HepG2 (cell line): ENCODE data around the gene MAP2K7. TPM values are rescaled to one million over a fixed set of nuclear protein-coding genes. Genes with fewer than 3 reads are reported as not detected.

Source experiments
- CC2D1A ChIP-seq: sonication (generic); formaldehyde crosslinking; IDR thresholded peaks from 2 replicates; pipeline ENCODE4 v1.8.1; 2023; ENCODE audit warnings: mild to moderate bottlenecking, missing genetic modification reagents
- CCDC6 ChIP-seq: sonication (generic); formaldehyde crosslinking; IDR thresholded peaks from 2 replicates; pipeline ENCODE4 v1.8.1; 2022; ENCODE audit warnings: mild to moderate bottlenecking, missing genetic modification reagents, moderate library complexity
- ELF3 ChIP-seq: IDR thresholded peaks from 2 replicates; pipeline ENCODE4 v1.6.1; 2016; ENCODE audit warnings: missing genetic modification reagents, missing compliant biosample characterization
- GZF1 ChIP-seq: sonication (generic); formaldehyde crosslinking; IDR thresholded peaks from 2 replicates; pipeline ENCODE4 v1.5.1; 2020; ENCODE audit warnings: mild to moderate bottlenecking, missing genetic modification reagents
- HOXA5 ChIP-seq: sonication (generic); formaldehyde crosslinking; IDR thresholded peaks from 2 replicates; pipeline ENCODE4 v1.4.0; 2020; ENCODE audit warnings: missing genetic modification reagents
- KAT8 ChIP-seq: IDR thresholded peaks from 2 replicates; pipeline ENCODE4 v1.6.1; 2016; ENCODE audit warnings: missing genetic modification reagents, missing compliant biosample characterization
- MED13 ChIP-seq: sonication (generic); formaldehyde crosslinking; IDR thresholded peaks from 2 replicates; pipeline ENCODE4 v1.5.0; 2020; ENCODE audit warnings: missing genetic modification reagents
- NKX3-1 ChIP-seq: sonication (generic); formaldehyde crosslinking; IDR thresholded peaks from 2 replicates; pipeline ENCODE4 v1.5.0; 2020; ENCODE audit warnings: missing genetic modification reagents
- RFX3 ChIP-seq: IDR thresholded peaks from 2 replicates; pipeline ENCODE4 v1.6.1; 2016; ENCODE audit warnings: missing biosample characterization, missing genetic modification reagents
- ZFP41 ChIP-seq: sonication (generic); formaldehyde crosslinking; IDR thresholded peaks from 2 replicates; pipeline ENCODE4 v1.4.0; 2020; ENCODE audit warnings: mild to moderate bottlenecking, missing genetic modification reagents, borderline replicate concordance
- ZMYM2 ChIP-seq: sonication (generic); formaldehyde crosslinking; IDR thresholded peaks from 2 replicates; pipeline ENCODE4 v1.8.0; 2022; ENCODE audit warnings: mild to moderate bottlenecking, missing genetic modification reagents
- ZNF232 ChIP-seq: sonication (generic); formaldehyde crosslinking; IDR thresholded peaks from 2 replicates; pipeline ENCODE4 v1.4.0; 2020; ENCODE audit warnings: missing genetic modification reagents, borderline replicate concordance
- ZNF337 ChIP-seq: sonication (generic); formaldehyde crosslinking; IDR thresholded peaks from 2 replicates; pipeline ENCODE4 v1.5.1; 2020; ENCODE audit warnings: missing genetic modification reagents, low read depth, mild to moderate bottlenecking, borderline replicate concordance
- ZNF589 ChIP-seq: sonication (generic); formaldehyde crosslinking; conservative IDR thresholded peaks from 2 replicates; pipeline ENCODE4 v1.8.0; 2022; ENCODE audit warnings: mild to moderate bottlenecking, moderate library complexity, missing genetic modification reagents
- ZSCAN31 ChIP-seq: sonication (generic); formaldehyde crosslinking; IDR thresholded peaks from 2 replicates; pipeline ENCODE4 v1.5.0; 2020; ENCODE audit warnings: low read depth, mild to moderate bottlenecking, missing genetic modification reagents
- polyA plus RNA-seq, 8 experiments: library from polyadenylated mRNA; depleted of rRNA in 3 of 8; stranded (reverse) in 7 of 8; unstranded in 1 of 8; fragments of >200 nt; fragmentation: Illumina TruSeq in 4 of 8; extraction: Trizol in 4 of 8; gene quantifications; 2 replicates each; pipeline versions ENCODE4 v1.2.1 to v1.2.3, GENCODE V29; 2011 to 2016; ENCODE audit warnings: low read depth in 4 of 8, missing spikeins in 1 of 8, mixed read lengths in 1 of 8; ENCODE audit not compliant: insufficient read depth in 1 of 8
- total RNA-seq, 5 experiments: library from RNA; depleted of rRNA; stranded (reverse); fragments of >200 nt; fragmentation: Illumina TruSeq; extraction: Trizol; gene quantifications; 2 replicates each; pipeline ENCODE4 v1.2.3, GENCODE V29; 2016; ENCODE audit warnings: low read depth in 1 of 5
- TF ChIP-seq, protein P1 (sequence below): sonication (generic); formaldehyde crosslinking; IDR thresholded peaks from 2 replicates; pipeline ENCODE4 v1.5.1; 2020; ENCODE audit warnings: mild to moderate bottlenecking, moderate library complexity, missing genetic modification reagents
- TF ChIP-seq, protein P2 (sequence below): sonication (generic); formaldehyde crosslinking; IDR thresholded peaks from 2 replicates; pipeline ENCODE4 v1.4.0; 2020; ENCODE audit warnings: mild to moderate bottlenecking, missing genetic modification reagents
- TF ChIP-seq, protein P3 (sequence below): sonication (generic); formaldehyde crosslinking; IDR thresholded peaks from 2 replicates; pipeline ENCODE4 v1.4.0; 2020; ENCODE audit warnings: missing genetic modification reagents, low read depth, mild to moderate bottlenecking, borderline replicate concordance

The MAP2K7 gene
- total and polyA plus RNA-seq, 2 of the 13 experiments (the other 11 are each of a cell fraction or from before 2014, with no cell fraction given): 9.0 to 10.8 TPM

DNA sequence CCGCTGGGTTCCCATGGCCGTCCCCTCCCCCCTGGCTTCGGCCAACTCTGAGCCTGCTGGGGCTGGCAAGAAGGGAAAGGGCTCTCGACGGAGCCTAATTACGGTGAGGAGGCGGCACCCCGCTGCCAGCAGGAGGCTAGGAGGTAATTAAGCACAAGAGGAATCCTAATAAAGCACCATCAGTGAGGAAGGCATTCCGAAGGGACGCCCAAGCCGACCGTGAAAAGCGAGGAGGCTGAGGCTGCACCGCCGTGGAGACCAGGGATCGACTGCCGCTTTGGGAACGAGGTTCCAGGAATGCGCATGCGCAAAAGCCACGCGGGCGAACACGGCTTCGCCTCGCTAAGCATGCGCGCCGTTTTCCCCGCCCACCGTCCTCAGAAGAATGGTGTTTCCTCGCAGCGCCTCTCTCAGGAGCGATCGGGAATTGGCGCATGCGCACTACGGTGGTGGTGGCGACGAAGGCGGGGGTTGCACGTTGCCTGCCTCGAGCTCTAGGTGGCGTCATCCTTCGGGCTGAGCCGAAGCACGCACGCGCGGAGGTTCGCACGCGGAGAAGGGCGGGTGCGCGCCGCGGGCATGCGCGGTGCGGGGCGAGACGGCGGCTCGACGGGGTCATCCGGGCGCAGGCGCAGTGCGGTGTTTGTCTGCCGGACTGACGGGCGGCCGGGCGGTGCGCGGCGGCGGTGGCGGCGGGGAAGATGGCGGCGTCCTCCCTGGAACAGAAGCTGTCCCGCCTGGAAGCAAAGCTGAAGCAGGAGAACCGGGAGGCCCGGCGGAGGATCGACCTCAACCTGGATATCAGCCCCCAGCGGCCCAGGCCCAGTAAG, at the start of gene MAP2K7 (continued):
- peak; percentile 76 for TF ChIP-seq ELF3 (CRISPR knock-in tag)
- TF ChIP-seq GZF1 (CRISPR knock-in tag): no peak; the same call in 1 of the 2 replicates
- TF ChIP-seq ZNF589 (CRISPR knock-in tag): 0 out of 2 replicates have a peak, but pooled peaks have one; percentile 41
- TF ChIP-seq ZNF232 (CRISPR knock-in tag): peak; percentile 54; the same call in 1 of the 2 replicates
- TF ChIP-seq ZMYM2: no peak; the same call in 1 of the 2 replicates
- TF ChIP-seq, protein P1, sequence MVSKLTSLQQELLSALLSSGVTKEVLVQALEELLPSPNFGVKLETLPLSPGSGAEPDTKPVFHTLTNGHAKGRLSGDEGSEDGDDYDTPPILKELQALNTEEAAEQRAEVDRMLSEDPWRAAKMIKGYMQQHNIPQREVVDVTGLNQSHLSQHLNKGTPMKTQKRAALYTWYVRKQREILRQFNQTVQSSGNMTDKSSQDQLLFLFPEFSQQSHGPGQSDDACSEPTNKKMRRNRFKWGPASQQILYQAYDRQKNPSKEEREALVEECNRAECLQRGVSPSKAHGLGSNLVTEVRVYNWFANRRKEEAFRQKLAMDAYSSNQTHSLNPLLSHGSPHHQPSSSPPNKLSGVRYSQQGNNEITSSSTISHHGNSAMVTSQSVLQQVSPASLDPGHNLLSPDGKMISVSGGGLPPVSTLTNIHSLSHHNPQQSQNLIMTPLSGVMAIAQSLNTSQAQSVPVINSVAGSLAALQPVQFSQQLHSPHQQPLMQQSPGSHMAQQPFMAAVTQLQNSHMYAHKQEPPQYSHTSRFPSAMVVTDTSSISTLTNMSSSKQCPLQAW (CRISPR knock-in tag): peak; percentile 68
- TF ChIP-seq, protein P2, sequence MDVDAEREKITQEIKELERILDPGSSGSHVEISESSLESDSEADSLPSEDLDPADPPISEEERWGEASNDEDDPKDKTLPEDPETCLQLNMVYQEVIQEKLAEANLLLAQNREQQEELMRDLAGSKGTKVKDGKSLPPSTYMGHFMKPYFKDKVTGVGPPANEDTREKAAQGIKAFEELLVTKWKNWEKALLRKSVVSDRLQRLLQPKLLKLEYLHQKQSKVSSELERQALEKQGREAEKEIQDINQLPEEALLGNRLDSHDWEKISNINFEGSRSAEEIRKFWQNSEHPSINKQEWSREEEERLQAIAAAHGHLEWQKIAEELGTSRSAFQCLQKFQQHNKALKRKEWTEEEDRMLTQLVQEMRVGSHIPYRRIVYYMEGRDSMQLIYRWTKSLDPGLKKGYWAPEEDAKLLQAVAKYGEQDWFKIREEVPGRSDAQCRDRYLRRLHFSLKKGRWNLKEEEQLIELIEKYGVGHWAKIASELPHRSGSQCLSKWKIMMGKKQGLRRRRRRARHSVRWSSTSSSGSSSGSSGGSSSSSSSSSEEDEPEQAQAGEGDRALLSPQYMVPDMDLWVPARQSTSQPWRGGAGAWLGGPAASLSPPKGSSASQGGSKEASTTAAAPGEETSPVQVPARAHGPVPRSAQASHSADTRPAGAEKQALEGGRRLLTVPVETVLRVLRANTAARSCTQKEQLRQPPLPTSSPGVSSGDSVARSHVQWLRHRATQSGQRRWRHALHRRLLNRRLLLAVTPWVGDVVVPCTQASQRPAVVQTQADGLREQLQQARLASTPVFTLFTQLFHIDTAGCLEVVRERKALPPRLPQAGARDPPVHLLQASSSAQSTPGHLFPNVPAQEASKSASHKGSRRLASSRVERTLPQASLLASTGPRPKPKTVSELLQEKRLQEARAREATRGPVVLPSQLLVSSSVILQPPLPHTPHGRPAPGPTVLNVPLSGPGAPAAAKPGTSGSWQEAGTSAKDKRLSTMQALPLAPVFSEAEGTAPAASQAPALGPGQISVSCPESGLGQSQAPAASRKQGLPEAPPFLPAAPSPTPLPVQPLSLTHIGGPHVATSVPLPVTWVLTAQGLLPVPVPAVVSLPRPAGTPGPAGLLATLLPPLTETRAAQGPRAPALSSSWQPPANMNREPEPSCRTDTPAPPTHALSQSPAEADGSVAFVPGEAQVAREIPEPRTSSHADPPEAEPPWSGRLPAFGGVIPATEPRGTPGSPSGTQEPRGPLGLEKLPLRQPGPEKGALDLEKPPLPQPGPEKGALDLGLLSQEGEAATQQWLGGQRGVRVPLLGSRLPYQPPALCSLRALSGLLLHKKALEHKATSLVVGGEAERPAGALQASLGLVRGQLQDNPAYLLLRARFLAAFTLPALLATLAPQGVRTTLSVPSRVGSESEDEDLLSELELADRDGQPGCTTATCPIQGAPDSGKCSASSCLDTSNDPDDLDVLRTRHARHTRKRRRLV (CRISPR knock-in tag): no peak
- TF ChIP-seq CC2D1A (CRISPR knock-in tag): 0 out of 2 replicates have a peak, but pooled peaks have one; percentile 64
- TF ChIP-seq HOXA5 (CRISPR knock-in tag): peak; percentile 52; the same call in 1 of the 2 replicates
- peak; percentile 84; the same call in 1 of the 2 replicates for TF ChIP-seq CCDC6 (CRISPR knock-in tag)
- TF ChIP-seq RFX3: no peak
- TF ChIP-seq KAT8 (CRISPR knock-in tag): peak; percentile 79
- 0 out of 2 replicates have a peak, but pooled peaks have one; percentile 57 for TF ChIP-seq ZNF337 (CRISPR knock-in tag)
- no peak for TF ChIP-seq ZFP41 (CRISPR knock-in tag)
- TF ChIP-seq ZSCAN31: peak; percentile 82; the same call in 1 of the 2 replicates
- TF ChIP-seq MED13 (CRISPR knock-in tag): 0 out of 2 replicates have a peak, but pooled peaks have one; percentile 66
- TF ChIP-seq NKX3-1: no peak
- TF ChIP-seq, protein P3, sequence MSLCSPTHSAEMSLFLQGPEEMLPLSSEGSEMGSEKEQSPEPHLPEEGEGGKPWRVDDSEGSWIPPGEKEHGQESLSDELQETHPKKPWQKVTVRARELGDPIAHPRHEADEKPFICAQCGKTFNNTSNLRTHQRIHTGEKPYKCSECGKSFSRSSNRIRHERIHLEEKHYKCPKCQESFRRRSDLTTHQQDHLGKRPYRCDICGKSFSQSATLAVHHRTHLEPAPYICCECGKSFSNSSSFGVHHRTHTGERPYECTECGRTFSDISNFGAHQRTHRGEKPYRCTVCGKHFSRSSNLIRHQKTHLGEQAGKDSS: peak; percentile 23; the same call in 1 of the 2 replicates
